Measurements from ENCODE around the gene CCL17. TPM values are rescaled to one million over a fixed set of nuclear protein-coding genes. Genes with fewer than 3 reads are reported as not detected.

CCL17 gene
- total RNA-seq, 5 donors from 2014 or later (not counting 1 experiment from before 2014, with no cell fraction given), result 0.93 to 1.2 (median 1.2) TPM; not detected in 2

DNA sequence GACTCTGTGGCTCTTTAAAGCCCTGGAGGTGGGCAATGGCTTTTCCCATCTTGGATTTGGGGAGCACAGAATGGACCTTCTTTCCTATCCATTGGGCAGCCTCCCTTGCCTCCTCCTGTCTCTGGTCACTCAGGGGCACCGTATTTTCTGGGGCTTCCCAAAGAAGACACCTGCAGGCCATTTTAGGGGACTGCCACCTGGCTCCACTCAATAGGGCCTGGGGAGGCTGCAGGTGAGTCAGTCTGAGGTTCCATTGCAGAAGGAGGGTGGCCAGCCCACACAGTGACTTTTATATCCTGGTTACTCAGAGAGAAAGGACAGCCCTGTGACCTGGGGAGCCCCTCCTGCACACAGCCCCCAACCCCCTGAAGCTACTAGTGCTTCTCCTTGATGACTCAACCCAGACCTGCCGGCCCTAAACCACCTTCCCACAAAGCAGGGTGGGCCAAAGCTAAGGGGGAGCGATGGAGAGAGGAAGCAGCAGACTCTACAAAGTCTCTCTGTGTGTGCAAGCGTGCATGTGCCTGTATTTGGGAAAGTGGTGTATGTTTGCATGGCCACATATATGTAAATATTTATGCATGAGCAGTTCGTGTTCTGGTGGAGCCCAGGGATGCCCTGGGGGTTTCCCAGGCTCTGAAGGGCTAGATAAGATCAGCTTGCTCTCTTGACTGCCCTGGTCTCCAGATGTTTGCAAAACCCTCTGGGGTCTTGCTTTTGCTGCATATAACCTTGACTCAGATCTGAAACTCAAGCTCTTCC lies 27.3 kb upstream of the CCL17 start:
- Histone ChIP-seq H3K36me3 (ENCODE audit: control insufficient read depth in 2 of 2, extremely low read depth in 1 of 2, insufficient read depth in 1 of 2, low read length in 1 of 2) (no peaks in the 10 kb centered on the region), H3K27me3 (replicated peaks in 1 of 2; ENCODE audit: control insufficient read depth in 2 of 2, extremely low read depth in 1 of 2, insufficient read depth in 2 of 2, low read length in 1 of 2) (peaks cover 0 to 12% of the 10 kb centered on the region in 2 experiments), H3K27ac (ENCODE audit: low read length) (no peak overlapping the region), H3K9me3 (no peaks in the 10 kb centered on the region), H3K4me3 (ENCODE audit: control insufficient read depth in 1 of 2, extremely low read depth in 1 of 2, low read length in 1 of 2) (no peak overlapping the region), H3K4me1 (ENCODE audit: control insufficient read depth in 1 of 2, extremely low read depth in 1 of 2, insufficient read depth in 2 of 2, low read length in 2 of 2) (peaks cover 0 to 6% of the 10 kb centered on the region in 2 experiments)
- Mint-ChIP-seq H3K4me1 (peaks cover 0 to 17% (median 13%) of the 10 kb centered on the region in 3 donors), H3K4me3 (no peak overlapping the region), H3K36me3 (no peaks in the 10 kb centered on the region), H3K27me3 (peaks cover 0 to 4% of the 10 kb centered on the region in 2 donors), H3K27ac (no peak overlapping the region), H3K9me3 (no peaks in the 10 kb centered on the region)
- DNase-seq, result no peak
- ChIA-PET POLR2A (no interaction called here), CTCF (no interaction called here)
- 0% methylated on average over 1 of the region's 5 CpGs for WGBS (ENCODE audit: insufficient coverage)
- ATAC-seq (replicated peaks in 1 of 4), result peak in 1 of 4 experiments; percentile 42

GRCh38 chr16:57379579-57379978 lies 25.0 kb upstream of the CCL17 start:
- 92% methylated on average over 10 of the region's 10 CpGs for WGBS (ENCODE audit: insufficient coverage)
- no peaks in the 10 kb centered on the region for H3K9me3 Mint-ChIP-seq

GRCh38 chr16:57380671-57381462 lies 23.7 kb upstream of the CCL17 start:
- Histone ChIP-seq H3K27me3 (replicated peaks in 1 of 2; ENCODE audit: control insufficient read depth in 2 of 2, extremely low read depth in 1 of 2, insufficient read depth in 2 of 2, low read length in 1 of 2) (peaks cover 0 to 12% of the 10 kb centered on the region in 2 experiments), H3K27ac (ENCODE audit: low read length) (no peak overlapping the region), H3K36me3 (ENCODE audit: control insufficient read depth in 2 of 2, extremely low read depth in 1 of 2, insufficient read depth in 1 of 2, low read length in 1 of 2) (no peaks in the 10 kb centered on the region), H3K9me3 (no peaks in the 10 kb centered on the region), H3K4me3 (ENCODE audit: control insufficient read depth in 1 of 2, extremely low read depth in 1 of 2, low read length in 1 of 2) (no peak overlapping the region), H3K4me1 (ENCODE audit: control insufficient read depth in 1 of 2, extremely low read depth in 1 of 2, insufficient read depth in 2 of 2, low read length in 2 of 2) (peaks cover 0 to 6% of the 10 kb centered on the region in 2 experiments)
- POLR2A ChIA-PET, result no interaction called here
- Mint-ChIP-seq H3K36me3 (no peaks in the 10 kb centered on the region), H3K27ac (no peak overlapping the region), H3K27me3 (no peaks in the 10 kb centered on the region), H3K4me1 (peaks cover 0 to 17% (median 13%) of the 10 kb centered on the region in 3 donors), H3K4me3 (no peak overlapping the region), H3K9me3 (no peaks in the 10 kb centered on the region)
- WGBS (ENCODE audit: insufficient coverage), result 41% methylated on average over 7 of the region's 8 CpGs
- DNase-seq, result peak in 8 of 35 experiments; percentile 5 to 22 (median 8)
- no peak for ATAC-seq (replicated peaks in 1 of 4)
- CTCF ChIA-PET, result no interaction called here

More at GRCh38 chr16:57379579-57379978, 25.0 kb upstream of the CCL17 start:
- Histone ChIP-seq H3K4me3 (ENCODE audit: control insufficient read depth in 1 of 2, extremely low read depth in 1 of 2, low read length in 1 of 2) (no peak overlapping the region), H3K27me3 (replicated peaks in 1 of 2; ENCODE audit: control insufficient read depth in 2 of 2, extremely low read depth in 1 of 2, insufficient read depth in 2 of 2, low read length in 1 of 2) (peaks cover 0 to 5% of the 10 kb centered on the region in 2 experiments), H3K27ac (ENCODE audit: low read length) (no peak overlapping the region), H3K4me1 (ENCODE audit: control insufficient read depth in 1 of 2, extremely low read depth in 1 of 2, insufficient read depth in 2 of 2, low read length in 2 of 2) (peaks cover 0 to 6% of the 10 kb centered on the region in 2 experiments), H3K9me3 (no peaks in the 10 kb centered on the region), H3K36me3 (ENCODE audit: control insufficient read depth in 2 of 2, extremely low read depth in 1 of 2, insufficient read depth in 1 of 2, low read length in 1 of 2) (no peaks in the 10 kb centered on the region)
- ChIA-PET POLR2A (no interaction called here), CTCF (no interaction called here)
- ATAC-seq (replicated peaks in 1 of 4), result no peak
- Mint-ChIP-seq H3K4me3 (no peak overlapping the region), H3K36me3 (no peaks in the 10 kb centered on the region), H3K4me1 (peaks cover 0 to 17% (median 13%) of the 10 kb centered on the region in 3 donors), H3K27me3 (no peaks in the 10 kb centered on the region), H3K27ac (no peak overlapping the region)
- DNase-seq, result no peak

DNA sequence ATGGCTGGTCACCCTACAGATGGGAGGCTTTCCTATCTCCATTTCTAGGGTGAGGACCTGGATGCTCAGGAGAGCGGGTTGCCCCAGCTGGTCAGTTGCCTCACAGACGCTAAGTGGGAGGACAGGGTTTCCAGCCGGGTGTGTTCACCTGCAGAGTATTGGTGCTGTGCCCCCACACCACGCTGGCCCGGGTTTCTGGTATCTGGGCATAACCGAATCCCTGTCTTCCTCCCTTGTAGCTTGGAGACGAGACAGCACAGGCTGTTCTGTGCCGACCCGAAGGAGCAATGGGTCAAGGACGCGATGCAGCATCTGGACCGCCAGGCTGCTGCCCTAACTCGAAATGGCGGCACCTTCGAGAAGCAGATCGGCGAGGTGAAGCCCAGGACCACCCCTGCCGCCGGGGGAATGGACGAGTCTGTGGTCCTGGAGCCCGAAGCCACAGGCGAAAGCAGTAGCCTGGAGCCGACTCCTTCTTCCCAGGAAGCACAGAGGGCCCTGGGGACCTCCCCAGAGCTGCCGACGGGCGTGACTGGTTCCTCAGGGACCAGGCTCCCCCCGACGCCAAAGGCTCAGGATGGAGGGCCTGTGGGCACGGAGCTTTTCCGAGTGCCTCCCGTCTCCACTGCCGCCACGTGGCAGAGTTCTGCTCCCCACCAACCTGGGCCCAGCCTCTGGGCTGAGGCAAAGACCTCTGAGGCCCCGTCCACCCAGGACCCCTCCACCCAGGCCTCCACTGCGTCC lies 22.6 kb upstream of the CCL17 start:
- DNase-seq (no peak), ATAC-seq (replicated peaks in 1 of 4) (no peak)
- Mint-ChIP-seq H3K4me1 (peaks cover 0 to 17% (median 13%) of the 10 kb centered on the region in 3 donors), H3K27me3 (no peaks in the 10 kb centered on the region), H3K4me3 (no peak overlapping the region), H3K9me3 (no peaks in the 10 kb centered on the region), H3K36me3 (no peaks in the 10 kb centered on the region), H3K27ac (no peak overlapping the region)
- no peak overlapping the region for H3K4me3 ChIP-seq (ENCODE audit: control insufficient read depth in 1 of 2, extremely low read depth in 1 of 2, low read length in 1 of 2)
- ChIA-PET POLR2A (no interaction called here), CTCF (no interaction called here)
- no peaks in the 10 kb centered on the region for H3K36me3 ChIP-seq (ENCODE audit: control insufficient read depth in 2 of 2, extremely low read depth in 1 of 2, insufficient read depth in 1 of 2, low read length in 1 of 2)
- 88% methylated on average over 30 of the region's 35 CpGs for WGBS (ENCODE audit: insufficient coverage)
- H3K4me1 ChIP-seq (ENCODE audit: control insufficient read depth in 1 of 2, extremely low read depth in 1 of 2, insufficient read depth in 2 of 2, low read length in 2 of 2), result peaks cover 0 to 6% of the 10 kb centered on the region in 2 experiments
- no peak overlapping the region for H3K27ac ChIP-seq (ENCODE audit: low read length)
- peaks cover 0 to 15% of the 10 kb centered on the region in 2 experiments for H3K27me3 ChIP-seq (replicated peaks in 1 of 2; ENCODE audit: control insufficient read depth in 2 of 2, extremely low read depth in 1 of 2, insufficient read depth in 2 of 2, low read length in 1 of 2)
- H3K9me3 ChIP-seq, result no peaks in the 10 kb centered on the region

DNA sequence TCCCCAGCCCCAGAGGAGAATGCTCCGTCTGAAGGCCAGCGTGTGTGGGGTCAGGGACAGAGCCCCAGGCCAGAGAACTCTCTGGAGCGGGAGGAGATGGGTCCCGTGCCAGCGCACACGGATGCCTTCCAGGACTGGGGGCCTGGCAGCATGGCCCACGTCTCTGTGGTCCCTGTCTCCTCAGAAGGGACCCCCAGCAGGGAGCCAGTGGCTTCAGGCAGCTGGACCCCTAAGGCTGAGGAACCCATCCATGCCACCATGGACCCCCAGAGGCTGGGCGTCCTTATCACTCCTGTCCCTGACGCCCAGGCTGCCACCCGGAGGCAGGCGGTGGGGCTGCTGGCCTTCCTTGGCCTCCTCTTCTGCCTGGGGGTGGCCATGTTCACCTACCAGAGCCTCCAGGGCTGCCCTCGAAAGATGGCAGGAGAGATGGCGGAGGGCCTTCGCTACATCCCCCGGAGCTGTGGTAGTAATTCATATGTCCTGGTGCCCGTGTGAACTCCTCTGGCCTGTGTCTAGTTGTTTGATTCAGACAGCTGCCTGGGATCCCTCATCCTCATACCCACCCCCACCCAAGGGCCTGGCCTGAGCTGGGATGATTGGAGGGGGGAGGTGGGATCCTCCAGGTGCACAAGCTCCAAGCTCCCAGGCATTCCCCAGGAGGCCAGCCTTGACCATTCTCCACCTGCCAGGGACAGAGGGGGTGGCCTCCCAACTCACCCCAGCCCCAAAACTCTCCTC lies 21.9 kb upstream of the CCL17 start:
- ATAC-seq (replicated peaks in 1 of 4), result no peak

More for the DNA sequence above, 21.9 kb upstream of the CCL17 start:
- 87% methylated on average over 10 of the region's 16 CpGs for WGBS (ENCODE audit: insufficient coverage)
- no peak for DNase-seq
- CTCF ChIA-PET, result no interaction called here
- peaks cover 0 to 11% of the 10 kb centered on the region in 2 experiments for H3K27me3 ChIP-seq (replicated peaks in 1 of 2; ENCODE audit: control insufficient read depth in 2 of 2, extremely low read depth in 1 of 2, insufficient read depth in 2 of 2, low read length in 1 of 2)
- H3K4me1 ChIP-seq (ENCODE audit: control insufficient read depth in 1 of 2, extremely low read depth in 1 of 2, insufficient read depth in 2 of 2, low read length in 2 of 2), result peaks cover 0 to 6% of the 10 kb centered on the region in 2 experiments
- Mint-ChIP-seq H3K4me3 (no peak overlapping the region), H3K9me3 (no peaks in the 10 kb centered on the region), H3K36me3 (no peaks in the 10 kb centered on the region), H3K4me1 (peaks cover 0 to 12% (median 10%) of the 10 kb centered on the region in 3 donors), H3K27ac (no peak overlapping the region), H3K27me3 (no peaks in the 10 kb centered on the region)
- H3K9me3 ChIP-seq, result no peaks in the 10 kb centered on the region
- no peak overlapping the region for H3K27ac ChIP-seq (ENCODE audit: low read length)
- no peak overlapping the region for H3K4me3 ChIP-seq (ENCODE audit: control insufficient read depth in 1 of 2, extremely low read depth in 1 of 2, low read length in 1 of 2)
- no peaks in the 10 kb centered on the region for H3K36me3 ChIP-seq (ENCODE audit: control insufficient read depth in 2 of 2, extremely low read depth in 1 of 2, insufficient read depth in 1 of 2, low read length in 1 of 2)
- POLR2A ChIA-PET, result no interaction called here

All from T-cell (primary cell).